Muscle layer of colon (tissue), 2 donors: ENCODE results near the gene UBAC1.

Source experiments
- H3K27ac ChIP-seq: one replicate; pipeline ENCODE4 v1.7.0; 2013; ENCODE audit warnings: low read depth, mild to moderate bottlenecking, low read length, moderate library complexity
- H3K27me3 ChIP-seq, 2 donors: one replicate each; pipeline ENCODE4 v1.7.0; 2013; ENCODE audit warnings: low read length in 2 of 2, mild to moderate bottlenecking in 2 of 2; ENCODE audit not compliant: insufficient read depth in 2 of 2, control insufficient read depth in 1 of 2
- H3K36me3 ChIP-seq: one replicate; pipeline ENCODE4 v1.7.0; 2013; ENCODE audit warnings: mild to moderate bottlenecking, low read length; ENCODE audit not compliant: insufficient read depth
- H3K4me1 ChIP-seq: one replicate; pipeline ENCODE4 v1.7.0; 2013; ENCODE audit warnings: mild to moderate bottlenecking, low read length; ENCODE audit not compliant: insufficient read depth
- H3K4me3 ChIP-seq, 2 donors: one replicate each; pipeline ENCODE4 v1.7.0; 2013; ENCODE audit warnings: low read length in 2 of 2, low read depth in 1 of 2, mild to moderate bottlenecking in 1 of 2, moderate library complexity in 1 of 2
- H3K9ac ChIP-seq: one replicate; pipeline ENCODE4 v1.7.0; 2013; ENCODE audit warnings: low read length
- H3K9me3 ChIP-seq: one replicate; pipeline ENCODE4 v1.7.0; 2013; ENCODE audit warnings: mild to moderate bottlenecking, low read length
- donor health status: abdominal sarcoma.
- donor health status: Adenocarcinoma of cecum.

Gene UBAC1

DNA sequence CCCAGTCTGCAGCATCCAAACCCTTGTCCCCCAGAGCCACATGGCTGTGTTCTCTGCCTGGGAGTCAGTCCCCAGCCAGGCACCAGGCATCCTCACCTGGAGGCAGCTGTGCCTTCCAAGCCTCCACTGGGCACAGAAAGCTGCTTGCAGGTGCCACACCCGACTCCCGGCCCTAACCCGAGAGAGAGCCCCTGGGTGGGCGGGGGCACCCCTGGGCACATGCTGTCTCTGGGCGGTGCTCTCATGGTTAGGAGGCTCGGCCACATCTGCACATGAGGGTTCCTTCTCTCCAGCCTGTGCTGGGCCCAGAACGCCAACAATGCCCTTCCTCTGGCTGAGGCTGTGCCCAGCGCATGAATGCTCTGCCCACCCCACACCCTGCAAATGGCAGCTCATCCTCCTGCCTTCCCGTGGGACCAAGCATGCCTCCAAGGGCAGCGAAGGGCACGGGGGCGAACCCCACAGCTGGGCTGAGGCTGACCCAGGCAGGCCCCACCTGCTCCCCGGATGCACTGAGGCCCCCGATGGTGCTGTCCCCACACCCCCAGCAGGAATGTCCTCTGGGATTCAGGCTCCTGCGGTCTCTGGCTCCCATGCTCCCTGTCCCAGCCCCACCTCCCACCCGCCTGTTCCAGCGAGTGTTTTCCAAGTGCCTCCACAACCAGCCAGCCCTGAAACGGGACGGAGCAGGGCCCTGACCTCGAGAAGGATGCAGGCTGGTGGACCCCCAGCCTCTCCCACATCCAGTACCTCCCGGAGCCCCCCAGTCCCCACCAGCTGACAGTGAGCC is 31.3 kb downstream of the UBAC1 start:
- Histone ChIP-seq H3K27me3 (no peaks in the 10 kb centered on the region), H3K36me3 (peaks cover 29% of the 10 kb centered on the region), H3K4me1 (no peaks in the 10 kb centered on the region), H3K4me3 (no peak overlapping the region), H3K9ac (no peak overlapping the region), H3K27ac (no peak overlapping the region), H3K9me3 (no peaks in the 10 kb centered on the region)

DNA sequence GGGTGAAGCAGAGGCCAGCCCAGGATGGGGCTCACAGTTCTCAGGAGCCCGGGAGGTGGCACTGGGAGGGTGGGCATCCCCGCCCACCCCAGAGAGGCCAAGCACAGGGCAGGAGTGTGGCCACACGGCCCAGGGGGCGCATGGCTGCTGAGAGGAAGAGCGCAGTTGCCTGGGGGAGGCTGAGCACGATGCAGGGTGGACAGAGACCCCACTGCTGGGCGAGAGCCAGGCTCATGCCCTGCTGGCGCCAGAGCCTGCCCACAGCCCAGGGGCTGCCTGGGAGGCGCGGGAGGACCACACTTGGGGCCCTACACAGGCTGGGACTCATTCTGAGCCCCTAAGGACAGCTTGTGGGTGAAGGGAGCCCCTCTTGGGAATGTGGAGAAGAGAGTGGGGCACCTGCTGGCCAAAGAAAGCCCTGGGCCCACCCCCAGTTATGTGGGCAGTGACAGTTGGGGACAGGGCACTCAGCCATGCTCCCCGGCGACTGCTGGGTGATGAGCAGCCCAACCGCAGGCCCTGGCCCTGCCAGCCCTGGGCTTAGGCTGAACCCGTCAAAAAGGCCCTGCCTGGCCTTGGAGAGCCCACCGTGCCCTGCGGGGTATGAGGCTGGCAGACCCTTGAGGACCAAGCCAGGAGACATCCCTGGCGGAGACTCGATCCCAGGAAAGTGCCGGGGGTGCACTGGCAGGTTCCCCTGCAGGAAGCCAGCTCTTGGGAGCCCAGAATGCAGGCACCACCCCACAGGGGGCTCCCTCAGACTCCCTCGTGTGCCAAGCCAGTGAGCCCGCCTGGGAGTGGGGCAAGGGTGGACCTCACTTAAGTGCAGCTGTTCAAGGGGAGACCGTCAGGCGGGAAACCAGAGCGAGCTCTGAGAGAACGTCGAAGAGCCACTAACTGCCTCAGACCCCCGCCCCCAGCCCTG is 32.2 kb downstream of the UBAC1 start:
- H3K4me3 ChIP-seq = no peak overlapping the region
- no peak overlapping the region for H3K9ac ChIP-seq
- H3K27ac ChIP-seq = no peak overlapping the region
- no peaks in the 10 kb centered on the region for H3K4me1 ChIP-seq
- H3K36me3 ChIP-seq = peaks cover 27% of the 10 kb centered on the region
- H3K9me3 ChIP-seq = no peaks in the 10 kb centered on the region
- no peaks in the 10 kb centered on the region for H3K27me3 ChIP-seq

DNA sequence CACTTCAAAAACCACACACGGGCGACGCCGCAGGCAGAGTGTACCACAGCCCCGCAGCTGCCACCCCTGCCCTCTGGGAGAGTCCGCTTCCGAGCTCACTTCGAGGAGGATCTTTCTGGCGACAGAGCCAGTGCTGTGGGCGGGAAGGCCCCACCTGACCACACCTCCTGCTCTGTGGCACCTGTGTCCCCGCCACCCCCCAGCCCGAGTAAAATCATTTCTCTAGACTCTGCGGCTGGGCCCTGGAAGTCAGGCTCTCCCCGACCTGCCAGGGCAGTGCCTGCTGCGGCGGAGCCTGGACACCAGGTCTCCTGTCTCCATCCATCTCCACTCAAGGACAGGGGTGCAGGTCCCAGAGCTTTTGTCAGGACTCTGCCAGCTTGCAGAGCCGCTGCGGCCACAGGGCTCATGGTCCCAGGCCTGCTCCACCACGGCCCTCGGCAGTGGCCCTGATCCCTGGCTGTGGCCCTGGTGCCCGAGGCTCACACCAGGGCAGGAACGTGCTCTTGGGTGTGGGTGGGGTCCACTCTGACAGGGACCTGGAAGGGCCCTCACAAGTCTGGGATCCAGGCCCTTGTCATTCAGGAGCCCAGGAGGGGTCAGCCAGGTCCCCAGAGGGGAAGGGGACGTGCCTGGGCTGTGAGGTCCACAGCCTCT is 33.0 kb downstream of the UBAC1 start:
- Histone ChIP-seq H3K27me3 (no peaks in the 10 kb centered on the region), H3K36me3 (peaks cover 23% of the 10 kb centered on the region), H3K27ac (no peak overlapping the region), H3K4me3 (no peak overlapping the region), H3K9ac (no peak overlapping the region), H3K4me1 (no peaks in the 10 kb centered on the region), H3K9me3 (no peaks in the 10 kb centered on the region)

- H3K9me3 ChIP-seq = no peaks in the 10 kb centered on the region
- H3K36me3 ChIP-seq = peaks cover 15% of the 10 kb centered on the region
- H3K27me3 ChIP-seq = no peaks in the 10 kb centered on the region
- H3K9ac ChIP-seq = no peak overlapping the region
- no peak overlapping the region for H3K27ac ChIP-seq
- no peaks in the 10 kb centered on the region for H3K4me1 ChIP-seq
- H3K4me3 ChIP-seq = no peak overlapping the region
These were observed 33.8 kb downstream of the UBAC1 start for GRCh38 chr9:135927195-135928013.

DNA sequence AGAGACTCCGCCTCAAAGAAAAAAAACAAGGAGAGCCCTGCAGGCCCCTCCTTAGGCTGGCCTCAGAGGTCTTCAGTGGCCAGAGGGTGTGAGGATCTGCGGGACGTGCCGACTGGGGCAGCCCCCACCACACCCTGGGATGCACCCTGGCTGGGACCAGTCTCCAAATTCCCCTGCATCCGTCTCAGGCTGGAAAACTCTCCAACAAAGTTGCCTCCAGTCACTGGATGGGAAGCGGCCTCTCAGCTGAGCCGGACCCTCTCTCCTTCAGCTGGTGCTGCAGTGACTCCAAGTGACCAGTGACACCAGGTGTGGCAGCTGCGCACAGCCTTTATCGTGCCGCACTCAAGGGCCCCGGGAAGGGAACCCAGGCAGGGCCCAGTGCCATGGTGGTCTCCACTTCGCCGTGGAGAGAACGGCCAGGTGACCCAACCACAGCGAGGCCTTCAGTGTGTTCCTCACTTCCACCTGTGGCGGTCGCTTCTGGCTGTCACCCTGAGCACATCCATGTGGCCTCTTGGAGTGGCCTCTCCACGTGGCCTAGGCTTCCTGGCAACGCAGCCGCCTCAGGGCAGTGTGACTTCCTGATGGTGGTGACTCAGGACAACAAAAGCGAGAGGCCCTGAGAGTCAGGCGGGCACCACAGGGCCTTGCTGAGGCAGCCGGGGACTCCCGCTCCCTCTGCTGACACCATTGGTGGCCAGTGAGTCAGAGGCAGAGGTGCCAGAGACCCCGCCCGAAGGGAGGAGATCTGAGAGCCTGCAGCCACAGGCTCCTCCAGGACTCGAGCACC is 34.6 kb downstream of the UBAC1 start:
- Histone ChIP-seq H3K4me1 (no peaks in the 10 kb centered on the region), H3K4me3 (no peak overlapping the region), H3K9me3 (no peaks in the 10 kb centered on the region), H3K9ac (no peak overlapping the region), H3K27me3 (no peaks in the 10 kb centered on the region), H3K36me3 (peaks cover 12% of the 10 kb centered on the region), H3K27ac (no peak overlapping the region)

- H3K9me3 ChIP-seq = no peaks in the 10 kb centered on the region
- H3K36me3 ChIP-seq = peaks cover 4% of the 10 kb centered on the region
- H3K27ac ChIP-seq = no peak overlapping the region
- H3K9ac ChIP-seq = no peak overlapping the region
- no peaks in the 10 kb centered on the region for H3K4me1 ChIP-seq
- H3K27me3 ChIP-seq = no peaks in the 10 kb centered on the region
- H3K4me3 ChIP-seq = no peak overlapping the region
These were observed 35.6 kb downstream of the UBAC1 start for GRCh38 chr9:135925496-135926133.

GRCh38 chr9:135924628-135925338 is 36.4 kb downstream of the UBAC1 start:
- H3K27me3 ChIP-seq = no peaks in the 10 kb centered on the region
- H3K9ac ChIP-seq = no peak overlapping the region
- no peaks in the 10 kb centered on the region for H3K9me3 ChIP-seq
- no peaks in the 10 kb centered on the region for H3K4me1 ChIP-seq
- H3K36me3 ChIP-seq = peaks cover 4% of the 10 kb centered on the region
- no peak overlapping the region for H3K27ac ChIP-seq
- H3K4me3 ChIP-seq = no peak overlapping the region

DNA sequence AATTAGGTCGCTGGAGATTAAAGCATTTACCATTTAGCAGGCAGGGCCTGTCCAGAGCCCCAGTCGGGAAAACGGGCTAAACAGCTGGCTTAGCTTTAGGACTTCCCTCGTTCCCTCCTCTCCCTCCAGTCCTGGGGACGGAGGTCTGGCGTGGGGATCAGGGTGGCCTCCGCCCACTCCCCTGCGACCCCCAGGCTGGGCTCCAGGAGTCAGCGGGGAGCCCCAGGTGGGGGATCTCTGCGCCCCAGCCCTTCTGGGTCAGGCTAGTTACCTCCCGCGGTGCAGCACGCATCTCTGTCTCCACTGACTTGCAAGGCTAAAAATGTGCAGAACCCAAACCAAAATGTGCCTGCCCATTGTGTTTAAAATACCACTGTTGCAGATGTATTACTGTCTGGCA is 37.7 kb downstream of the UBAC1 start:
- H3K27ac ChIP-seq = no peak overlapping the region
- H3K36me3 ChIP-seq = peaks cover 4% of the 10 kb centered on the region
- H3K4me1 ChIP-seq = no peaks in the 10 kb centered on the region
- H3K9ac ChIP-seq = no peak overlapping the region
- no peaks in the 10 kb centered on the region for H3K27me3 ChIP-seq
- no peak overlapping the region for H3K4me3 ChIP-seq
- no peaks in the 10 kb centered on the region for H3K9me3 ChIP-seq

GRCh38 chr9:135921749-135922310 is 39.3 kb downstream of the UBAC1 start:
- H3K27ac ChIP-seq = no peak overlapping the region

More at GRCh38 chr9:135921749-135922310, 39.3 kb downstream of the UBAC1 start:
- no peaks in the 10 kb centered on the region for H3K27me3 ChIP-seq
- H3K4me1 ChIP-seq = no peaks in the 10 kb centered on the region
- H3K9ac ChIP-seq = no peak overlapping the region
- H3K9me3 ChIP-seq = peaks cover 3% of the 10 kb centered on the region
- H3K4me3 ChIP-seq = no peak overlapping the region
- peaks cover 4% of the 10 kb centered on the region for H3K36me3 ChIP-seq
